Middle frontal gyrus (tissue), 1 donor: ENCODE results near the gene XIRP2.
"Not testable (repeated sequence)": the region's sequence is repeated elsewhere in the genome, so short reads cannot be mapped to it uniquely, and the experiment has no call there.

Source experiments
- DNase-seq: peaks from one replicate; pipeline ENCODE4 v3.0.0-alpha.2; 2015; ENCODE audit warnings: low spot score; ENCODE audit errors: extremely low spot score

The XIRP2 gene

GRCh38 chr2:166942377-166942776 lies 54.1 kb downstream of the XIRP2 start:
- DNase-seq, result no peak

- no peak for DNase-seq
Observed at GRCh38 chr2:166944909-166945308, 56.6 kb downstream of the XIRP2 start.

- DNase-seq, result no peak
Observed at GRCh38 chr2:166957686-166958085, 69.4 kb downstream of the XIRP2 start.

- DNase-seq, result no peak
Observed at GRCh38 chr2:166958986-166959481, 70.8 kb downstream of the XIRP2 start.

- no peak for DNase-seq
Observed at GRCh38 chr2:166959556-166959955, 71.3 kb downstream of the XIRP2 start.

GRCh38 chr2:166960702-166961270 lies 72.5 kb downstream of the XIRP2 start:
- no peak for DNase-seq

GRCh38 chr2:166961933-166962332 lies 73.7 kb downstream of the XIRP2 start:
- DNase-seq, result no peak

GRCh38 chr2:166969486-166969885 lies 81.2 kb downstream of the XIRP2 start:
- DNase-seq, result no peak

- no peak for DNase-seq
Observed at GRCh38 chr2:166972002-166972401, 83.7 kb downstream of the XIRP2 start.

GRCh38 chr2:166972418-166972817 lies 84.1 kb downstream of the XIRP2 start:
- no peak for DNase-seq

GRCh38 chr2:166984188-166984587 lies 95.9 kb downstream of the XIRP2 start:
- no peak for DNase-seq

GRCh38 chr2:166984797-166985196 lies 96.5 kb downstream of the XIRP2 start:
- no peak for DNase-seq

GRCh38 chr2:166994588-166995336 lies 106.5 kb downstream of the XIRP2 start:
- no peak for DNase-seq

GRCh38 chr2:166996465-166996864 lies 108.2 kb downstream of the XIRP2 start:
- DNase-seq, result no peak

GRCh38 chr2:167001165-167001564 lies 112.9 kb downstream of the XIRP2 start:
- DNase-seq, result no peak

- no peak for DNase-seq
Observed at GRCh38 chr2:167005096-167005495, 116.8 kb downstream of the XIRP2 start.

GRCh38 chr2:167013227-167013626 lies 124.9 kb downstream of the XIRP2 start:
- no peak for DNase-seq

- no peak for DNase-seq
Observed at GRCh38 chr2:167015806-167016205, 127.5 kb downstream of the XIRP2 start.

GRCh38 chr2:167017021-167017420 lies 128.7 kb downstream of the XIRP2 start:
- no peak for DNase-seq

GRCh38 chr2:167018590-167018989 lies 130.3 kb downstream of the XIRP2 start:
- DNase-seq, result no peak

GRCh38 chr2:167028503-167028902 lies 140.2 kb downstream of the XIRP2 start:
- no peak for DNase-seq

- DNase-seq, result not testable (repeated sequence)
Observed at GRCh38 chr2:167034976-167035375, 146.7 kb downstream of the XIRP2 start.

- DNase-seq, result no peak
Observed at GRCh38 chr2:167048829-167049228, 160.5 kb downstream of the XIRP2 start.
